Activated CD4-positive, alpha-beta T cell treated with anti-CD3 and anti-CD28 coated beads, Interleukin-2, amount 50 U/mL, for 24 hours (primary cell): Measurements from ENCODE around the gene KCNQ1.
"Not testable (repeated sequence)": the region's sequence is repeated elsewhere in the genome, so short reads cannot be mapped to it uniquely, and the experiment has no call there.

ENCODE experiments used
- DNase-seq, 2 donors: peaks; one replicate each; pipeline ENCODE4 v3.0.0-alpha.2; 2020; ENCODE audit warnings: low read depth in 1 of 2, low spot score in 1 of 2

The KCNQ1 gene

DNA sequence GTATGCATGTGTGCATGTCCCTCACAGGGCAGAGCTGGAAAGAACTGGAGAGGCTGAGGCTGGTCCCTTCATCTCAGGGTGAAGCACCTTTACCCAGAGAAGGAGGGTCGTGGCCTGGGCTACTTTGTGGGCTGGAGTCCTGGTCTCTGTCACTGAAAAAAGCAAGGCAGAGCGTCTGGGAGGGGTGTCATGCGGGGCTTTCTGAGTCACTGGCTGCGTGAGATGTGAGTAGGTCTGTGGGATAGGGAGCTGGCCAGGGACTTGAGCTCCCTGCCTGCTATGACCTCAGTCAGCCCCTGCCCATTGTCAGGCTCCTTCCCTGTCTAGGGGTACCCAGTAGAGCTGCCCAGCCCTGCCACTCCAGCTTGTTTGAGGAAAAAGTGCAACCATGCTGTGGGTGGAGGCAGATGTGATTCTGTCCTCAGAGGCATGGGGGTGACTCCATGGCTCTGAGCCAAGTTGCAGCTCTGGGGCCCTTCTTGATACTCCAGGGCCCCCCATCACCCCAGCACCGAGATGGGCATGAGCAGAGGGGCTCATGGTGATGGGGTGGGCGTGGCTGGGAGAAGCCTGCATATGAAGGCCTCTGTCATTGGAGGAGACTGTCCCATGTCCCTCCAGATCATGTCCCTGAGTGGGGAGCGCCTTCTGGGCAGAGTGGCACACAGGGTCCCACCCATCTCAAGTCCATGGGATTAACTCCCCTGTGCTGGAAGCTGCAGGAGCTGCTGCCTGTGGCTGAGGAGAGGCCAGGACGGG lies 27.8 kb downstream of the KCNQ1 start:
- no peak for DNase-seq

DNA sequence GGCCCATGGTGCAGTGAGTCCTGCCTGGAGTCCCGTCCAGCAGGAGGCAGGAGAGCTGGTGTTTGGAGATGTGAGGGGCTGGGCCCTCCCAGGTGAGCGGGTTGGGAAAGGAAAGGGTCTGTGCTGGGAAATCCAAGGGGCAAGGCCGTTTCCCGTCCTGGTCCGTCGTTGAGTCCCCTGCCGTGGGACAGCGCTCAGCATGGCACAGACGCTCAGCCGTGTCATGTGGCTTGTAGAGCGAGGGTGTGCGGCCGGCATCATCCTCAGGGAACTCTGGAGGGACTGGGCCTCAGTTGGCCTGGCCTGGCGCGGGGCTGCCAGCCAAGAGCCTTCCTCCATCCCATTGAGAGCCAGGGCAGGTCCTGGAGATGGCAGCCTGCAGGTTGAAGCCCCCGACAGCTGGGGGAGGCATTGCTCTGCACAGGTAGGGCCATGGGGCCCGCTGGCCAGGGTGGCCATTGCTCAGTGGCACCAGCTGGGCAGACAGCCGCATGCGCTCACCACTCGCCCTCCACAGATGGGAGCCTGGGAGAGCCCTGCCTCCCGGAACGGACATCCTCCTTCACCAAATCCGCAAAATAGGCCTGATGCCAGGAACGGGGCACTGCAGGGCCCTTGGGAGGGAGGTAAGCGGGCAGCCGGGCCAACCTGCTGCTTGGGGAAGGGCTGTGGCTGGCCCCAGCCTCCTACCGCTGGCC lies 28.7 kb downstream of the KCNQ1 start:
- no peak for DNase-seq

DNA sequence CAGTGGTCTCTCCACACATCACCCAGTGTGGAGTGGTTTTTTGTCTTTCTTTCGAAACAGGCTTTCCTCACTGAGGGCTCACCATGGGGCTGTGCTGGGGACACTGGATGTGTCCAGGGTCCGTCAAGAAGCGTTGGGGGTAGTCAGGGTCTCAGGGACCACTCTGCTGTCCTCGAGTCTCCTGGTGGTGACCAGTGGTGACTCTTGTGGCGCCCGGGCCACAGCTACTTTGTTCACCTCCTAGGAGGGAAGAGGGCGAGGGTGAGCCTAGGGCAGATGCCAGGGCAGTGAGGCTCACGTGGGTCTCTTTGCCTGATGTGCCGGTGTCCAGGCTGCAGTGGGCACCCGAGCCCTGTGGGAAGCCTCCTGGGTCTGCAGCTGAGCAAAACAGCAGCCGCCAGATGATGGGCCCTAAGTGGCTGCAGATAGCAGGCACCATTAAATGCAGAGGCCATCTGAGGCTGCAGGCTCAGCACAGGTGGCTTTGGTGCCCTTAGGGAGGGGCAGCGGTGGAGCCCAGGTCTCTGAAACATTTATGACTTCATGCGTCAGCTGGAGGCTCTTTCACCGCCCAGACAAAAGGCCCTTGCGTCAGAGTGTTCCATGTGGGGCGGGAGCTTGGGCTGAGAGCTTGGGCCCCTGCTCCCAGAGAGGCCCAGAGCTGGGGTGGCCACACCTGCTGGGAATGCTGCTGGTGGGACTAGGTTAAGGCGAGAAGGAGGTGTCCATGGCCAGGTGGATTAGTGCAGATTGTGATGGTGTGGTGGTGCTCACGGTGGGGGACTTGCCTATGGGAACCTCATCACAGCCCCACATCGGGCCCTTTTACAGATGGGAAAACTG lies 29.5 kb downstream of the KCNQ1 start:
- DNase-seq: no peak

DNA sequence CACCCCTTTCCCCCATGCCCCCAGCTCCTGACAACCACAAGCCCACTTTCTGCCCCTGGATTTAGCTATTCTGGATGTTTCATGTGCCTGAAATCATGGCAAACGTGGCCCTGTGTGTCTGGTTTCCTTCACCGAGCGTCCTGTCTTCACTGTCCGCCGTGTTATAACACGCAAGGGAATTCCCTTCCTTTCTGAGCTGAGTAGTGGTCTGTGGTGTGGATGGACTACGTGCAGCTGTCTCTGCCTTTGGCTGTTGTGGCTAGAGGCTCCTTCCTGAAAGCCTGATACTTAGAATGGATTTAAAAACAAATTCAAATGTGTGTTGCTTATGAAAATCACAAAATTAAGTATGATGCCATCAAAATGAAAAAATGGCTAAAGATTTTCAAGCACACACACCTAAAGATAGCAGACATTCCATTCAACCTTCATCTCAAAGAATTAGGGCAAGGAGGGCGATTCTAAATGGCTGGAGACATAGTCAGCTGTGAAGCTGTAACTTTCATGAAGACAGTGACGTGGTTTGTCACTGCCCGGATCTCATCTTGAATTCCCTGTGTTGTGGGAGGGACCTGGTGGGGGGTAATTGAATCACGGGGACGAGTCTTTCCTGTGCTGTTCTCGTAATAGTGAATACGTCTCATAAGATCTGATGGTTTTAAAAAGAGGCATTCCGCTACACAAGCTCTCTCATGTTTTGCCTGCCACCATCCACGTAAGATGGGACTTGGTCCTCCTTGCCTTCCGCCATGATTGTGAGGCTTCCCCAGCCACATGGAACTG lies 30.5 kb downstream of the KCNQ1 start:
- no peak for DNase-seq

DNA sequence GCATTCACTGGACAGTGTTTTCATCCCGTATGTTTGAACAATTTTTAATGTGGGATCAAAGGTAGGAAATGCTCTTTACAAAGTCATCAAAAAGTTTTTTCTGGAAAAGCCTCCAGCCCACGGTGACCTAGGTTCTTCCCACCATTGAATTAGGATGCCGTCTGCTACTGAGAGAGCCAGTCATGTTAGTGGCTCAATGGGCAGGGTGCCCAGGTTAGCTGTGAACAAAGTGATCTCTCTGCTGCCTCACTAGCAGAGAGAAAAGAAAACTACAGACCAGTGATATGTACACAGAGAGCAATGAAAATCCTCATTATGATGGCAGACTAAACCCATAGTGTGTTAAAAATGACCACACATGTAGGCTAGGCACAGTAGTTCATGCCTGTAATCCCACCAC lies 32.4 kb downstream of the KCNQ1 start:
- no peak for DNase-seq

DNA sequence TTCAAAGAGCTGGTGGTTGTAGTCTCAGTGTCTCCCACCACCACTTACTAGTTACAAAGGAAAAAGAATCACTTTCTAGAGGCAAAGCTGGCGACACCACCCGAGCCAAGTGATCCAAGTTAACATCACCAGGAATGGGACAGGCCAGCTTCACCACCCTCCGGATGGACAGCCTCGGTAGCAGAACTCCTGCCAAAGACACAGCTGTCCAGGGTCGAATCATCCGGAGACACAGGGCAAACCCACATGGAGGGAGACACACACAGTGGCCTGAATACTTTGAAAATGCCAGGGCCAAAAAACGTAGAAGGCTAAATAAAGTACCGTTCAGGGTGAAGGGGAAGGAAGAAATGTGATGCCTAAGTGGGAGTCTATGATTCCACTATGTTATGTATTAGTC lies 33.1 kb downstream of the KCNQ1 start:
- no peak for DNase-seq

DNA sequence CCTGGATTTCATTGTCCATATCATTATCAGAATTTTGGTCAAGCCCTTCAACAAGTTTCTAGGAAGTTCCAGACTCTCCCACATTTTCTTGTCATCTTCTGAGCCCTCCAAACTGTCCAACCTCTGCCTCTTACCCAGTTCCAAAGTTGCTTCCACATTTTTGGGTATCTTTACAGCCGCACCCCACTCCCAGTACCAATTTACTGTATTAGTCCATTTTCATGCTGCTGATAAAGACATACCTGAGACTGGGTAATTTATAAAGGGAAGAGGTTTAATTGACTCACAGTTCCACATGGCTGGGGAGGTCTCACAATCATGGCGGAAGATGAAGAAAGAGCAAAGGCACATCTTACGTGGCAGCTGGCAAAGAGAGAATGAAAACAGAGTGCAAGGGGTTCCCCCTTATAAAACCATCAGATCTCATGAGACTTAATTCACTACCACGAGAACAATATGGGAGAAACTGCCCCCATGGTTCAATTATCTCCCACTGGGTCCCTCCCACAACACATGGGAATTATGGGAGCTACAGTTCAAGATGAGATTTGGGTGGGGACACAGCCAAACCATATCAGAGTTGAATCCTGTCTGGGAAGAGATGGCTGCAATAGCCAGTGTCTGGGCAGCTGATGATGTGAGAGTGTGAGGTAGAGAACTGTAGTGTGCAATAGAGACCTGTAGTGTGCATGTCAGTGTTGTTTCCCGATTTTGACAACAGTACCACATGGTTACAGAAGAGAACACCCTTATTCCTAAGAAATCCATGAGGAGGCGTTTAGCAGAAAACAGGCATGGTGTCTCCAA lies 35.5 kb downstream of the KCNQ1 start:
- DNase-seq: not testable (repeated sequence)

DNA sequence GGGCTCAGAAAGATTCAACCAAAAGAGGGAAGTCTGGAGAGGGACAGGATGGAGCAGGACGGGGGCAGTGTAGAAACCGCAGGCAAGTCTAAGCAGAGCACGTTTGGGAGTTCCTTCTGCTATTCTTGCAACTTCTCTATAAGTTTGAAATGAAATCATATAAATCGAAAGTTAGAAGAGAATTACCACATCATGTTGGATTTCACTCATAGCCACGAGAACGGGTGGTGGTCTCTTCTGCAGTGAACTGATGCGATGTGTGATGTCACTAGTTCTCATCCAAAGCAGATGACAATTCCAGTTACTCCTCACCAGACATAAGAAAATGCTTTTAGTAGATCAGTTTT lies 36.0 kb downstream of the KCNQ1 start:
- DNase-seq: no peak

DNA sequence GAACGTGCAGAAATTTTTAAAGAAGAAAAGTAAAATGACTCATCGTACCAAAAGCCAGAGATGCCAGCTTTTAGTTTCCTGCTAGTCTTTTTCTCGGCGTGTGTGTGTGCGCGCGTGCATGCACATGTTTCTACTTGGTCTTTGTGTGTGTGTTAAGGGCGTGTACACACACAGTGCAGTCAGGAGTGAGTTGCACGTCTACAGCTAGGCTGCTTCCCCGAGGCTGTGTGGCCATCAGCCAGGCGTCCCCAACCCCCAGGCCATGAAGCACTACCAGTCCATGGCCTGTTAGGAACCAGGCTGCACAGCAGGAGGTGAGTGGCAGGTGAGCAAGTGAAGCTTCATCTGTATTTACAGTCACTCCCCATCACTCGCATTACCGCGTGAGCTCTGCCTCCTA lies 36.4 kb downstream of the KCNQ1 start:
- no peak for DNase-seq

DNA sequence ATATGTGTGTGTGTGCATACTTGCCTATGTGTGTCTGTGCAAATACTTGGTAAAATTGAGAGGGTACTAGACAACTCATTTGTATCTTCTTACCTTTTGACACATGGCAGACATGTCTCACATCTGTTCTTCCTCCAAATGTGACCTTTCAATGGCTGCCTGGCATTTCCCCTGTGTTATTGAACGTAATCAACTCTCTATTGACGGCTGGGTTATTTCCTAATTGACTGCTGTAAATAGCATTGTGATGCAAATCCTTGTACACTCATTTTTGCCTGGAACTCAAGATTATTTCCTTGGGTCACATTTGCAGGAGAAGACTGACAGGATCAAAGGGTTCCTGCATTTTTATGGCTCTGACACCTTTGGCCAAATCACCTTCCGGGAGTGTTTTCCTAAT lies 37.4 kb downstream of the KCNQ1 start:
- no peak for DNase-seq

DNA sequence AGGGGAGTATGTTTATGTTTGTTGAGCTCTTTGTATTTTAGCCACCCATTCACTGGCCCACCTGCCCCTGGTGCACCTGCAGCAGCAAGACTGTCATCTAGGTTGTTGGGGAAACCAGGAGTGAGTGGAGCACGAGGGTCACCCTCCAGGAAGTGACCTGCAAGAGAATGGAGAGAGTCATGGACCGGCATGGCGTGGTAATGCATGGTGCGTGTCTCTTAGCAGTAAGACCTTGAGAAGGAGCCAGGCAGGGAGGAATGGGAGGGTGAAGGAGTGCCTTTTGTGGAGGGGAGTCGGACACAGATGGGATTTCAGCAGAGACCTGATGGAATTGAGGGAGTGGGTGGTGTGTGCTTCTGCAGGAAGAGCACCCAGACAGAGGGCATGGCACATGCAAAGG lies 37.9 kb downstream of the KCNQ1 start:
- no peak for DNase-seq

DNA sequence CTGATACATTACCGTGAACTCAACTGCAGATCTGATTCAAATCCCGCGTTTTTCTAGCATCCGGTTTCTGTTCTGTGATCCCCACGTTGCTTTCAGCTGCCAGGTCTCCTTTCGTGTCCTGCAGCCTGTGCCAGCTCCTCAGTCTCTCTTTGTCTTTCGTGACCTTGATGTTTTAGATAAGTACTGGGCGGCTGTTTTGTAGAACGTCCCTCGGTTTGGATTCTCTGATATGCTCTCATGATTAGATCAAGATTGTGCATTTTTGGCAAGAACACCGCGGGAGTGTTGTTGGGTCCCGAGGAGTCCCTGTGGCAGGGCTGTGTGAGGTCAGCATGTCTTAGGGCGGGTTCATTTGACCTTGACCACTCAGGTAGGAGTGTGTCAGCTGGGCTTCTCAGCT lies 38.6 kb downstream of the KCNQ1 start:
- no peak for DNase-seq

DNA sequence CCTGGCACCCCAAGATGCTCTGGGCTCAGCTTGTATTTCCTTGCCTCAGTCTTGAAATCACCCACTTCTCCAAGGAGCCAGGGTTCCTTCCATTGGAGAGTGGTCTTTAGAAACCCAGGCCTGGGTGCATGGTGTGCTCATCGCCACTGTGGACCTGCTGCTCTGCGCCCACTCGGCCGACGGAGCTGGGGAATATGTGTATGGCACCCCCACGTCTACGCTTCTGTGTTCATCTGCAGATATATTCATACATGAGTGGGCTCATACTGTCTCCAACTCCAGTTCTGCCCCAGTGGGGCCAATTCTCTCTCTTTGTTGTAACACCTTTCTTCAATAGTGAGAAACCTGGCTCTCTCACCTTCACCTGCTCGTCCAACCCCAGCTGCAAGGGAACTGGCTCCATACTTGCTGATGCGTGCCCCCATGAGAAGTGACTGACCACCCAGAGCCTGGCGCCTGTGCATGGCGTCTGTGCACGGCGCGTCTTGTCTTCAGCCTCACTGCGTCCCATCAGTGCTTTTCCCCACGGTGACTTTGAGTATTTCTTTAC lies 39.8 kb downstream of the KCNQ1 start:
- no peak for DNase-seq

DNA sequence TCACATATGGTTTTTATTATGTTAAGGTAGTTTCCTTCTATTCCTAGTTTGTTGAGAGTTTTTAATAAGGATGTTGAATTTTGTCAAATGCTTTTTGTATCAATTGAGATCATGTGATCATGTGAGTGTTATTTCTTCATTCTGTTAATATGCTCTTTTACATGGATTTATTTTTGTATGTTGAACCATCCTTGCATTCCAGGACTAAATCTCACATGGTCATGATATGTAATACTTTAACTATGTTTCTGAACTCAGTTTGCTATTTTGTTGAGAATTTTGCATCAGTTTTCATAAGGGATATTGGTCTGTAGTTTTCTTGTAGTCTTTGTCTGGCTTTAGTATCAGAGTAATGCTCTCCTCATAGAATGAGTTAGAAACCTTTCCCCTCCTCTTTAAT lies 43.2 kb downstream of the KCNQ1 start:
- DNase-seq: no peak

DNA sequence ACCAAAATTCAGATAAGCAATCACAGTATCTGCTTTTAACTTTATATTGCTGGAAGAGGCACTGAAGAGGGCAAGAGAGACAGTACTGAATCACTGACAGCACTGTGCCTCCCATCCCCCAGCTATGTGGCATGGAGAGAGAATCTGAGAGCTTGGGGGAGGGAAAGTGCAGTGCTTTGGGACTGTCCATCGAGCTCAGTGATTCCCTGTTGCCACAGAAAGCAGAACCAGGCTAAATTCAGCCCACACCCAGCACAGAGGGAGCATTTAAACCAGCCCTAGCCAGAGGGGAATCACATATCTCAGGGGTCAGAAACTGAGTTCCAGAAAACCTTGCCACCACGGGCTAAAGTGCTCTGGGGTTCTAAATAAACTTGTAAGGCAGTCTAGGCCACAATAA lies 44.3 kb downstream of the KCNQ1 start:
- DNase-seq: no peak

DNA sequence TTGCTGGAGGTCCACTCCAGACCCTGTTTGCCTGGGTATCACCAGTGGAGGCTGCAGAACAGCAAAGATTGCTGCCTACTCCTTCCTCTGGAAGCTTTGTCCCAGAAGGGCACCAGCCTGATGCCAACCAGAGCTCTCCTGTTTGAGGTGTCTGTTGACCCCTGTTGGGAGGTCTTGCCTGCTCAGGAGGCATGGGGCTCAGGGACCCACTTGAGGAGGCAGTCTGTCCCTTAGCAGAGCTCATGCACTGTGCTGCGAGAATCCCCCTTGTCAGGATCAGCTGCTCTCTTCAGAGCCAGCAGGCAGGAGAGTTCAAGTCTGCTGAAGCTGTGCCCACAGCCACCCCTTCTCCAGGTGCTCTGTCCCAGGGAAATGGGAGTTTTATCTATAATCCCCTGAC lies 53.1 kb downstream of the KCNQ1 start:
- not testable (repeated sequence) for DNase-seq

DNA sequence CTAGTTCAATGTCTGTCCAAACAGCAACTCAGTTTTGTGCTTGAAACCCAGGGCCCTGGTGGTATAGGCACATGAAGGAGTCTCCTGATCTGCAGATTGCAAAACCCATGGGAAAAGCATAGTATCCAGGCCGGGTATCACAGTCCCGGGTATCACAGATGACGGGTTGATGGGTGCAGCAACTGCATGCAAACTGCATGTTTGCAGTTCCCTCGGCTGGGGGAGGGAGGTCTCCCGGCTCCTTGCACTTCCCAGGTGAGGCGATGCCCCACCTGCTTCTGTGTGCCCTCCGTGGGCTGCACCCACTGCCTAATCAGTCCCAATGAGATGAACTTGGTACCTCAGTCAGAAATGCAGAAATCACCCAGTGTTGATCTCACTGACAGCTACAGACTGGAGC lies 53.9 kb downstream of the KCNQ1 start:
- no peak for DNase-seq

DNA sequence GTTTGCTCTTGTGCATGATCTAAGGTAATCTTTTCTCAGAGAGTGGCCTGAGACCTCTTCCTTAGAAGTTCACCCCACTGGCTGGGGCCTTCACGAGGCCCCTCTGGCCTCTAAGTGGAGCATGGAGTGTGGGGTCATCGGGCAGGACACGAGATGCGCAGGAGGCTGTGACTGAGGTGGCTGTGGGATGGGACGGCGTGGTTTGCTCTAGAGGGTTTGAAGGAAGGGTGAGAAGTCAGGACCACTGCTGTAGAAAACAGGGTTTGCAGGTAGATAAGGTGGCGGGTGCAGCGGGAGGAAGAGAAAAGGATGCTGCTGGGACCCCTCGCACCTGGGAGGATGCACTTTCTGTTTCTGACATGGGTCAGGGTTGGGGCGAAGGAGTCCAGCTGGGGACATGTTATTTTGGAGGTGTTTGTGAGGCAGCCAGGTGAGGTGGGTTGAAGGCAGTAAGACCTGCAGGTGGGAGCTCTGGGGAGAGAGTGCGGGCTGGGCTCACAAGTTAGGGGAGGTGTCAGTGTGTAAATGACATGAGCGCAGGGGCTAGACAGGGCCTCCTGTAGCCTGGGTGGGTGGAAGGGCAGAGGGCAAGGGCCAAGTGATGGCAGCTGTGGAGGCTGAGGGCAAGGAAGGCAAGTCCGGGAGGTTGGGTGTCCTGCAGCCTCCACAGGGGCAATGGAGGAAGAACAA lies 62.5 kb downstream of the KCNQ1 start:
- no peak for DNase-seq

DNA sequence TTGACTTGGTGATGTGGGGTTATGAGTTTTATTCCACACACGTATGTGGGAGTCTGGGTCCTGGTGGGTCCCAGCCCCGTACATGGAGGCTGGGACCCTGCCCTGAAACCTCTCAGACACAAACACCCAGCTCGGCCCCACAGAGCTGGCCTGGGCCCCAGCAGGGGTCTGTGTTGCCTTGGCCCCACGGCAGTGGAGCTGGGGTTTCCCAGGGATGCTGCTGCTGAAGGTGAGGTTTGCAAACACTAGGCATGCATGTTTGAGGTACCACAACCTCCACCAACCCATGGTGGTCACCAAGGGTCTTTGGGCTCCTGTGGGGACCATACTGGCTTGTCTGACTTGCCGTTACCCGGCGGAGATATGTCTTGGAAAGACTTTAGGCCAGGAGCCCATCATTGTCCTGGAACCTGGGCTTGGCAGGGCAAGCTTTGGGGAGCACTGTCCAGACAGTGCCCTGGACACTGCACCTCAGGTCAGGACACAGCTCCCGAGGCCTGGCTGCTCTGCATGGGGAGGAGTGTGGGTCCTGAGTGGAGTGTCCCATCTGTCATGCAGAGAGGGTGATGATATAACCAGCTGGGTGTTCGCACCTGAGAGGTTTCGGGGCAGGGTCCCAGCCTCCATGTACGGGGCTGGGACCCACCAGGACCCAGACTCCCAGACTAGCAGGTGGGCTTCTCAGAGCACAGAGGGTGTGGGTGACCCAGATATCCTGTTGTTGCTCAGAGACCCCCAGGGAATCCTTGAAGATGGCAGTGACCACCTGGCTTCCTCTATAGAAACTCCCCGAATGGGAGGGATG lies 63.3 kb downstream of the KCNQ1 start:
- DNase-seq: no peak
